Activated CD4-positive, alpha-beta T cell treated with anti-CD3 and anti-CD28 coated beads, Interleukin-2, amount 50 U/mL, for 4 hours (primary cell): ENCODE data around the gene ANKRD12.
"Not testable (repeated sequence)": the region's sequence is repeated elsewhere in the genome, so short reads cannot be mapped to it uniquely, and the experiment has no call there.

Experiments used
- DNase-seq, 2 experiments: peaks; one replicate each; pipeline ENCODE4 v3.0.0-alpha.2; 2020

ANKRD12 gene

GRCh38 chr18:9147440-9148202, 11.0 kb downstream of the ANKRD12 start:
- peak in 1 of 2 experiments; percentile 14 for DNase-seq

GRCh38 chr18:9148203-9148552, 11.6 kb downstream of the ANKRD12 start:
- no peak for DNase-seq

- no peak for DNase-seq
Measured at GRCh38 chr18:9150121-9150520, 13.5 kb downstream of the ANKRD12 start.

GRCh38 chr18:9153256-9153655, 16.7 kb downstream of the ANKRD12 start:
- no peak for DNase-seq

- DNase-seq = no peak
Measured at GRCh38 chr18:9156604-9157249, 20.1 kb downstream of the ANKRD12 start.

GRCh38 chr18:9157806-9158205, 21.2 kb downstream of the ANKRD12 start:
- no peak for DNase-seq

GRCh38 chr18:9160014-9160413, 23.4 kb downstream of the ANKRD12 start:
- no peak for DNase-seq

- DNase-seq = not testable (repeated sequence)
Measured at GRCh38 chr18:9162663-9163062, 26.1 kb downstream of the ANKRD12 start.

GRCh38 chr18:9164149-9164548, 27.6 kb downstream of the ANKRD12 start:
- not testable (repeated sequence) for DNase-seq

GRCh38 chr18:9165883-9166282, 29.3 kb downstream of the ANKRD12 start:
- DNase-seq = not testable (repeated sequence)

- DNase-seq = not testable (repeated sequence)
Measured at GRCh38 chr18:9169515-9169914, 32.9 kb downstream of the ANKRD12 start.

- DNase-seq = not testable (repeated sequence)
Measured at GRCh38 chr18:9171919-9172318, 35.3 kb downstream of the ANKRD12 start.

GRCh38 chr18:9172506-9173127, 36.0 kb downstream of the ANKRD12 start:
- DNase-seq = no peak

- DNase-seq = no peak
Measured at GRCh38 chr18:9173770-9174233, 37.2 kb downstream of the ANKRD12 start.

GRCh38 chr18:9174302-9174701, 37.7 kb downstream of the ANKRD12 start:
- DNase-seq = no peak

- DNase-seq = no peak
Measured at GRCh38 chr18:9175115-9175514, 38.5 kb downstream of the ANKRD12 start.

GRCh38 chr18:9177031-9177430, 40.5 kb downstream of the ANKRD12 start:
- DNase-seq = no peak

- DNase-seq = no peak
Measured at GRCh38 chr18:9177466-9177865, 40.9 kb downstream of the ANKRD12 start.

GRCh38 chr18:9178557-9178956, 42.0 kb downstream of the ANKRD12 start:
- no peak for DNase-seq

GRCh38 chr18:9181275-9181674, 44.7 kb downstream of the ANKRD12 start:
- no peak for DNase-seq

- no peak for DNase-seq
Measured at GRCh38 chr18:9182852-9183399, 46.3 kb downstream of the ANKRD12 start.

- no peak for DNase-seq
Measured at GRCh38 chr18:9184998-9185613, 48.5 kb downstream of the ANKRD12 start.
